Measurements from ENCODE around the gene TRAPPC11. TPM values are rescaled to one million over a fixed set of nuclear protein-coding genes. Genes with fewer than 3 reads are reported as not detected.

The TRAPPC11 gene
- total and polyA plus RNA-seq, 2 of the 13 experiments (the other 11 are each of a cell fraction or from before 2014, with no cell fraction given) = 18.0 to 23.2 TPM

DNA sequence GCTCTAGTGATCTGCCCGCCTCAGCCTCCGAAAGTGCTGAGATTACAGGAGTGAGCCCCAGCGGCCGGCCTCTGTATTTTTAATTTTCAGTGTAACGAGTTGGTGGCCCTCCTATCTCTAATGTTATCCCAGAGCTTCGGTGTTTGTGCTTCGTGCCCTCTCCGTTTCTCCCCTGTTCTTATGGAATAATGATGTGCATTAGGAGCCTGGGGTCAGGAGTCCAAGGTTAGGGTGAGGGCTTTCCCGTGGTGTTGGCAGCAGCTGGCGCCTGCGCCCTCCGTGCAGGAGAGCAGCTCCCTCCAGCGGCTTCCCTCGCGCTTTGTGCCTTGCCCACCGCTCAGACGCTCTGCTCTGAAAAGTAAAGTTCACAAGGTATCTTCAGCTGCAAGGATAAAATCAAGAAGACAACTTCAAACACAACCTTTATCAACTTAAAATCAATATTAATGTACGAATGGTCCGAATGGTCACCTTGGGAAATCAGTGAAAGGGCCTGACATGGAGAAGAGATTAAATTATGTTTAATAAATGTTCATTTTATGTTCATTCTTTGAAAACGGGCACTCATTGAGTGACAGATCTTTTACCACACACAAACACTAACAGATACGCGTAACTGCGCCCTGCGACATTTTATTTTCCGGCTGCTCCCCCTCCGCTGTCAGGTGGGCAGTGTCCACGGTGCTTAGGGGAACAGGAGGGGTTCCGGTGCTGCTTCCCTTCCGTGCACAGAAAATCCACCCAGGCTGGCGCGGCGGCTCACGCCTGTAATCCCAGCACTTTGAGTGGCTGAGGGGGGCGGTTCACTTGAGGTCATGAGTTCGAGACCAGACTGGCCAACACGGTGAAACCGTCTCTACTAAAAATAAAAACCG lies 62.4 kb downstream of the TRAPPC11 start (continued):
- TF ChIP-seq ZFP1 (CRISPR knock-in tag; IDR thresholded peaks at IDR 0.05) = no peak
- TF ChIP-seq NCOA5 (CRISPR knock-in tag; IDR thresholded peaks at IDR 0.05) = no peak
- no peak for TF ChIP-seq ZNF12 (CRISPR knock-in tag; IDR thresholded peaks at IDR 0.05)
- TF ChIP-seq ARID2 (CRISPR knock-in tag; IDR thresholded peaks at IDR 0.05; ENCODE audit: borderline replicate concordance) = no peak
- no peak for TF ChIP-seq ZNF343 (CRISPR knock-in tag; IDR thresholded peaks at IDR 0.05)
- TF ChIP-seq ELF4 (CRISPR knock-in tag; IDR thresholded peaks at IDR 0.05; ENCODE audit: borderline replicate concordance) = no peak
- TF ChIP-seq, protein P1, sequence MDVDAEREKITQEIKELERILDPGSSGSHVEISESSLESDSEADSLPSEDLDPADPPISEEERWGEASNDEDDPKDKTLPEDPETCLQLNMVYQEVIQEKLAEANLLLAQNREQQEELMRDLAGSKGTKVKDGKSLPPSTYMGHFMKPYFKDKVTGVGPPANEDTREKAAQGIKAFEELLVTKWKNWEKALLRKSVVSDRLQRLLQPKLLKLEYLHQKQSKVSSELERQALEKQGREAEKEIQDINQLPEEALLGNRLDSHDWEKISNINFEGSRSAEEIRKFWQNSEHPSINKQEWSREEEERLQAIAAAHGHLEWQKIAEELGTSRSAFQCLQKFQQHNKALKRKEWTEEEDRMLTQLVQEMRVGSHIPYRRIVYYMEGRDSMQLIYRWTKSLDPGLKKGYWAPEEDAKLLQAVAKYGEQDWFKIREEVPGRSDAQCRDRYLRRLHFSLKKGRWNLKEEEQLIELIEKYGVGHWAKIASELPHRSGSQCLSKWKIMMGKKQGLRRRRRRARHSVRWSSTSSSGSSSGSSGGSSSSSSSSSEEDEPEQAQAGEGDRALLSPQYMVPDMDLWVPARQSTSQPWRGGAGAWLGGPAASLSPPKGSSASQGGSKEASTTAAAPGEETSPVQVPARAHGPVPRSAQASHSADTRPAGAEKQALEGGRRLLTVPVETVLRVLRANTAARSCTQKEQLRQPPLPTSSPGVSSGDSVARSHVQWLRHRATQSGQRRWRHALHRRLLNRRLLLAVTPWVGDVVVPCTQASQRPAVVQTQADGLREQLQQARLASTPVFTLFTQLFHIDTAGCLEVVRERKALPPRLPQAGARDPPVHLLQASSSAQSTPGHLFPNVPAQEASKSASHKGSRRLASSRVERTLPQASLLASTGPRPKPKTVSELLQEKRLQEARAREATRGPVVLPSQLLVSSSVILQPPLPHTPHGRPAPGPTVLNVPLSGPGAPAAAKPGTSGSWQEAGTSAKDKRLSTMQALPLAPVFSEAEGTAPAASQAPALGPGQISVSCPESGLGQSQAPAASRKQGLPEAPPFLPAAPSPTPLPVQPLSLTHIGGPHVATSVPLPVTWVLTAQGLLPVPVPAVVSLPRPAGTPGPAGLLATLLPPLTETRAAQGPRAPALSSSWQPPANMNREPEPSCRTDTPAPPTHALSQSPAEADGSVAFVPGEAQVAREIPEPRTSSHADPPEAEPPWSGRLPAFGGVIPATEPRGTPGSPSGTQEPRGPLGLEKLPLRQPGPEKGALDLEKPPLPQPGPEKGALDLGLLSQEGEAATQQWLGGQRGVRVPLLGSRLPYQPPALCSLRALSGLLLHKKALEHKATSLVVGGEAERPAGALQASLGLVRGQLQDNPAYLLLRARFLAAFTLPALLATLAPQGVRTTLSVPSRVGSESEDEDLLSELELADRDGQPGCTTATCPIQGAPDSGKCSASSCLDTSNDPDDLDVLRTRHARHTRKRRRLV (CRISPR knock-in tag; IDR thresholded peaks at IDR 0.05) = no peak
- TF ChIP-seq KLF15 (CRISPR knock-in tag; IDR thresholded peaks at IDR 0.05; ENCODE audit: borderline replicate concordance) = no peak
- no peak; the same call in 1 of the 2 replicates for TF ChIP-seq ZNF772 (CRISPR knock-in tag; IDR thresholded peaks at IDR 0.05)
- no peak for TF ChIP-seq KDM5B (CRISPR knock-in tag; IDR thresholded peaks at IDR 0.05; ENCODE audit: borderline replicate concordance)
- TF ChIP-seq, protein P2, sequence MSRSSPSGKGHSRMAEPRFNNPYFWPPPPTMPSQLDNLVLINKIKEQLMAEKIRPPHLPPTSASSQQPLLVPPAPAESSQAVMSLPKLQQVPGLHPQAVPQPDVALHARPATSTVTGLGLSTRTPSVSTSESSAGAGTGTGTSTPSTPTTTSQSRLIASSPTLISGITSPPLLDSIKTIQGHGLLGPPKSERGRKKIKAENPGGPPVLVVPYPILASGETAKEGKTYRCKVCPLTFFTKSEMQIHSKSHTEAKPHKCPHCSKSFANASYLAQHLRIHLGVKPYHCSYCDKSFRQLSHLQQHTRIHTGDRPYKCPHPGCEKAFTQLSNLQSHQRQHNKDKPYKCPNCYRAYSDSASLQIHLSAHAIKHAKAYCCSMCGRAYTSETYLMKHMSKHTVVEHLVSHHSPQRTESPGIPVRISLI (CRISPR knock-in tag; IDR thresholded peaks at IDR 0.05; ENCODE audit: borderline replicate concordance) = no peak
- no peak for TF ChIP-seq ZNF44 (CRISPR knock-in tag; IDR thresholded peaks at IDR 0.05)
- TF ChIP-seq RFX3 (CRISPR knock-in tag; IDR thresholded peaks at IDR 0.05) = no peak
- no peak for TF ChIP-seq ZNF569 (CRISPR knock-in tag; IDR thresholded peaks at IDR 0.05; ENCODE audit: borderline replicate concordance)
- no peak for TF ChIP-seq ZNF546 (CRISPR knock-in tag; conservative IDR thresholded peaks at IDR 0.05)
- TF ChIP-seq JUNB (CRISPR knock-in tag; IDR thresholded peaks at IDR 0.05; ENCODE audit: borderline replicate concordance) = no peak
- TF ChIP-seq TMF1 (CRISPR knock-in tag; IDR thresholded peaks at IDR 0.05; ENCODE audit: low read depth) = no peak
- no peak for TF ChIP-seq ARHGAP35 (CRISPR knock-in tag; IDR thresholded peaks at IDR 0.05; ENCODE audit: borderline replicate concordance)
- TF ChIP-seq ZMYM2 (CRISPR knock-in tag; IDR thresholded peaks at IDR 0.05) = peak; percentile 81
- no peak for TF ChIP-seq NCOA1 (CRISPR knock-in tag; IDR thresholded peaks at IDR 0.05)
- TF ChIP-seq PAWR (CRISPR knock-in tag; IDR thresholded peaks at IDR 0.05; ENCODE audit: borderline replicate concordance) = no peak
- no peak for TF ChIP-seq KMT2B (CRISPR knock-in tag; IDR thresholded peaks at IDR 0.05)
